SU-DHL-6 (cell line): ENCODE results near the gene LHPP.

Source experiments
- H2AFZ ChIP-seq: fragments of 200-600 bp; sonication (generic); 2 replicates; pipeline ENCODE4 v1.6.1; 2014; ENCODE audit warnings: low read depth, mild to moderate bottlenecking, moderate library complexity, mixed read lengths, antibody characterized with exemption, low read length; ENCODE audit not compliant: severe bottlenecking
- H3F3A ChIP-seq: fragments of 200-600 bp; shearing (Covaris generic); 2 replicates; pipeline ENCODE4 v1.6.0; 2016; ENCODE audit warnings: antibody characterized with exemption, mild to moderate bottlenecking; ENCODE audit not compliant: insufficient read depth
- H3K27ac ChIP-seq: fragments of 200-600 bp; sonication (generic); 2 replicates; pipeline ENCODE4 v1.5.1; 2016; ENCODE audit warnings: low read depth, mild to moderate bottlenecking, low read length, moderate library complexity, mixed read lengths
- H3K27me3 ChIP-seq: fragments of 200-600 bp; sonication (generic), shearing (Covaris generic); 2 replicates; pipeline ENCODE4 v1.6.0; 2014; ENCODE audit warnings: mild to moderate bottlenecking, low read length
- H3K36me3 ChIP-seq: fragments of 200-600 bp; sonication (generic); 2 replicates; pipeline ENCODE4 v1.6.1; 2014; ENCODE audit warnings: mild to moderate bottlenecking, low read length, mixed read lengths
- H3K4me2 ChIP-seq: fragments of 300-600, 200-600 bp; shearing (Covaris generic), sonication (generic); 2 replicates; pipeline ENCODE4 v1.6.0; 2014; ENCODE audit warnings: low read length, low read depth, mild to moderate bottlenecking; ENCODE audit not compliant: poor library complexity, severe bottlenecking
- H3K4me3 ChIP-seq: fragments of 200-600 bp; sonication (generic); 2 replicates; pipeline ENCODE4 v1.5.1; 2014; ENCODE audit warnings: antibody characterized with exemption, low read length, mild to moderate bottlenecking, mixed read lengths; ENCODE audit not compliant: insufficient read depth, poor library complexity, severe bottlenecking
- H3K79me2 ChIP-seq: fragments of 200-600 bp; sonication (generic); 2 replicates; pipeline ENCODE4 v1.6.1; 2014; ENCODE audit warnings: mild to moderate bottlenecking, low read length, moderate library complexity; ENCODE audit not compliant: insufficient read depth
- H3K9ac ChIP-seq: fragments of 200-600 bp; sonication (generic); 2 replicates; pipeline ENCODE4 v1.7.0; 2014; ENCODE audit warnings: mild to moderate bottlenecking, low read length
- H3K9me2 ChIP-seq: fragments of 200-600 bp; sonication (generic); replicated peaks from 2 replicates; pipeline ENCODE4 v1.6.1; 2014; ENCODE audit warnings: low read length; ENCODE audit not compliant: insufficient read depth
- H3K9me3 ChIP-seq: fragments of 200-600 bp; sonication (generic); 2 replicates; pipeline ENCODE4 v1.6.1; 2014; ENCODE audit warnings: low read length, mixed read lengths; ENCODE audit not compliant: insufficient read depth
- H4K20me1 ChIP-seq: fragments of 200-600 bp; sonication (generic); 2 replicates; pipeline ENCODE4 v1.6.1; 2014; ENCODE audit warnings: low read depth, mild to moderate bottlenecking, antibody characterized with exemption, low read length, moderate library complexity, mixed read lengths
- CTCF ChIP-seq: fragments of 200-600 bp; sonication (generic); IDR thresholded peaks from one replicate; pipeline ENCODE4 v1.5.1; 2017; ENCODE audit warnings: antibody characterized with exemption, mild to moderate bottlenecking, low read length, moderate library complexity; ENCODE audit not compliant: insufficient read depth, poor library complexity, severe bottlenecking
- EZH2phosphoT487 ChIP-seq: fragments of 200-600 bp; sonication (generic), shearing (Covaris generic); conservative IDR thresholded peaks from 2 replicates; pipeline ENCODE4 v1.6.1; 2018; ENCODE audit warnings: mild to moderate bottlenecking, antibody characterized with exemption, low read length, moderate library complexity, mixed read lengths

The LHPP gene

GRCh38 chr10:124652701-124653100, 191.1 kb downstream of the LHPP start:
- Histone ChIP-seq H3K36me3 (no peaks in the 10 kb centered on the region), H3K79me2 (peaks cover 96% of the 10 kb centered on the region), H3K9me3 (no peaks in the 10 kb centered on the region), H3K9ac (no peak overlapping the region), H3K4me2 (no peak overlapping the region), H4K20me1 (no peaks in the 10 kb centered on the region; the same call in 1 of the 2 replicates), H2AFZ (no peak overlapping the region), H3K27ac (no peak overlapping the region), H3K4me3 (no peak overlapping the region), H3K9me2 (no peaks in the 10 kb centered on the region), H3K27me3 (no peaks in the 10 kb centered on the region), H3F3A (0 out of 2 replicates have a peak, but pooled peaks cover 4% of the 10 kb centered on the region)
- TF ChIP-seq CTCF = no peak
- no peak for TF ChIP-seq EZH2phosphoT487

- TF ChIP-seq EZH2phosphoT487 = no peak
- TF ChIP-seq CTCF = no peak
- H4K20me1 ChIP-seq = no peaks in the 10 kb centered on the region; the same call in 1 of the 2 replicates
Observed at GRCh38 chr10:124653311-124653710, 191.7 kb downstream of the LHPP start.

GRCh38 chr10:124653811-124654651, 192.4 kb downstream of the LHPP start:
- H3K27ac ChIP-seq = no peak overlapping the region
- H3K4me3 ChIP-seq = no peak overlapping the region
- 0 out of 2 replicates have a peak, but pooled peaks cover 4% of the 10 kb centered on the region for H3F3A ChIP-seq
- no peaks in the 10 kb centered on the region for H3K27me3 ChIP-seq
- no peaks in the 10 kb centered on the region for H3K9me3 ChIP-seq
- peaks cover 96% of the 10 kb centered on the region for H3K79me2 ChIP-seq
- H3K9ac ChIP-seq = no peak overlapping the region
- no peaks in the 10 kb centered on the region for H3K9me2 ChIP-seq
- no peak for TF ChIP-seq EZH2phosphoT487
- no peak for TF ChIP-seq CTCF
- H2AFZ ChIP-seq = no peak overlapping the region
- no peaks in the 10 kb centered on the region; the same call in 1 of the 2 replicates for H4K20me1 ChIP-seq
- H3K4me2 ChIP-seq = no peak overlapping the region
- no peaks in the 10 kb centered on the region for H3K36me3 ChIP-seq

More at GRCh38 chr10:124653311-124653710, 191.7 kb downstream of the LHPP start:
- Histone ChIP-seq H3K79me2 (peaks cover 96% of the 10 kb centered on the region), H3K9me3 (no peaks in the 10 kb centered on the region), H3F3A (0 out of 2 replicates have a peak, but pooled peaks cover 4% of the 10 kb centered on the region), H3K9ac (no peak overlapping the region), H3K36me3 (no peaks in the 10 kb centered on the region), H3K4me3 (no peak overlapping the region), H3K27ac (no peak overlapping the region), H3K27me3 (no peaks in the 10 kb centered on the region), H3K9me2 (no peaks in the 10 kb centered on the region), H3K4me2 (no peak overlapping the region), H2AFZ (no peak overlapping the region)
